GM18511 (cell line): ENCODE measurements around the gene ARHGEF3.

ENCODE experiments used
- ATAC-seq: cut with Tn5 transposase; IDR thresholded peaks from one replicate; pipeline ENCODE4 v1.9.1; 2021; ENCODE audit warnings: mild to moderate bottlenecking, moderate library complexity; ENCODE audit not compliant: unreplicated experiment

ARHGEF3 gene

GRCh38 chr3:56796202-56796601 is 5.5 kb downstream of the ARHGEF3 start:
- no peak for ATAC-seq

DNA sequence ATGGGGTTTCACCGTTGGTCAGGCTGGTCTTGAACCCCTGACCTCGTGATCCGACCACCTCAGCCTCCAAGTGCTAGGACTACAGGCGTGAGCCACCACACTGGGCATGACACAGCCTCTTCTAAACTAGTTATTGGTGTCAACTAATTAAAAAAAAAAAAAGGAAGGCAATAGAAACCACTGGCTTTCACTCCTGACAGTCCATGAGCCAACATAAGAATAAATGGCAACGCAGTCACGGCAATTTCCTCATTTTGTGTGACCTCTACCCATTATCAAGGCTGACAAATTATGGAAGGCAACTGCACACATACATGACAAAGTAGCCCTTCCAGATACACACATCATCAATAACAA is 5.9 kb downstream of the ARHGEF3 start:
- ATAC-seq = no peak

DNA sequence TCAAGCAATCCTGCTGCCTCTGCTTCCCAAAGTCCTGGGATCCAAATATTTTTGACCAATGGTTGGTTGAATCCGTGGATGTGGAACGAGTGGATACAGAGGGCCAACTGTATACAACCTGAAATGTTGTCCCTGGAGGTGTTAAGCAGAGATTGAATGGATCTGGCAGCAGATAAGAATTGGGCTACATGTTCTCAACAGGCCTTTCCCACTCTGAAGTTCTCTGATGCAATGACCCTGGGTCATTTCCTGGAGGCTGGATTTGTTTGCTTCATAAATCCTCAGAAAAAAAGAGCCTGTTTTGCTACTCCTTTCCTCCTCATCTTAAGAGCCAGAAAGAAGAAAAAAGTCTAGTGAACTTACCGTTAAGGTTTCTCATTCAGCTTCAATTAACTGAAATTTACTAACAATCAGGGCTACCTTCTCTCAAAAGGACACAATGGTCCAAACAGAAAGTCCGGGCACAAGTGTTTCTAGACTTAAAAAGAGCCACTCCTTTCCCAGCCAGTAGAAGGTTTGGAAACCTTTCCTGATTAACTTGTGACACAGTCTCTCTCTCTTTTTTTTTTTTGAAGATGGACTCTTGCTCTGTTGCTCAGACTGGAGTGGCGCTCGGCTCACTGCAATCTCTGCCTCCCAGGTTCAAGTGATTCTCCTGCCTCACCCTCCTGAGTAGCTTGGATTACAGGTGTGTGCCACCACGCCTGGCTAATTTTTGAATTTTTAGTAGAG is 6.5 kb downstream of the ARHGEF3 start:
- ATAC-seq = no peak

DNA sequence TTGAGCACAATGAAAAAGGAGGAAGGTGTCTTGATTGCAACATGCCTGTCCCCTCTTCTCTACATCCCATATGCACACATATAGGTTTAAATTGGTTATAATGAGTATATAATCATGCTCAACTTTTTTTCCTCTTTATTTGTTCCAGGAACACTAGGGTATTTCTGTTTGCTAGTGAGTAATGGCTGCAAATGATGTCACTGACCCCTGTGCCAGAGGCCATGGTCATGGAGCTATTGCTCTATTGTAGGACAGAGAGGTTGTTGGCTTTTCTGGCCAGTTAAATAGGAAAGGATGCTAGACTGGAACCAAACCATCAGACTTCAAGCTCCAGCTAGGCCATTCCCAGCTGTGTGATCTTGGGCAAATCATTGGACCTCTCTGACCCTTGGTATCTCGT is 9.6 kb downstream of the ARHGEF3 start:
- ATAC-seq = no peak

GRCh38 chr3:56790016-56790821 is 11.5 kb downstream of the ARHGEF3 start:
- no peak for ATAC-seq

DNA sequence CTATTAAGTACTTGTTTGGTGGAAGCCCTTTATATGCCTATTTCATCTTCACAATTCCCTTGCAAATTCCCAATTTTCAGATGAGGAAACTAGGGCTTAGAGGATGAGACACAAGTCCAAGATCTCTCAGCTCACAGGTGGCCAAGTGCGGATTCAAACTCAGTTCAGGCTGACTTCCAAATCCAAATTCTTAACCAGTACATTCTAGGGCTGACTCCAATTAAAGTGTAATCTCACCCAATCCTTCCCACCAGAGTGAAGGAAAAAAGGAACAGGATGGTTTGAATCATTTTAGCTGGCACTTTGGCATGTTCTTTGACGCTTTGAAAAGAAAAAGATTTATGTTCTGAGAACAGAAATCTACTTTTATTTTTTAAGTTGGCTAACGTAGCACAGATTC is 12.7 kb downstream of the ARHGEF3 start:
- ATAC-seq = no peak

DNA sequence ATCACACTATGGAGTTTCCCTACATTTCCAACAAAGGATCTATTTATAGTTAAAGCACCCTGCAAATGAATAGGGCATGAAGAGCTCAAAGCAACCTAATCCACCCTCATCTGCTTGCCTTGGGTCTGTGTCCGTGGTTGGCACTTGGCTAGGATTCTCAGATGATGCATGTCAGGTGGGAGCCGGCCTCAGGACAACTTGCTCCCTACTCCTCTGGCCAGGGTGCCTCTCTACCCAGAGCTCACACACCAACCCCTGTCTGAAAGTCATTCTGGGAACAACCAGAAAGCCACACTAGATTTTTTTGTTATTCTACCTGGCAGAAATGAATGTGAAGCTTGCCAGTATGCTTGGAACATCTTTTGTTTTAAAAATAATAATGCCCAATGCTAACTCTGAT is 13.2 kb downstream of the ARHGEF3 start:
- ATAC-seq = no peak

DNA sequence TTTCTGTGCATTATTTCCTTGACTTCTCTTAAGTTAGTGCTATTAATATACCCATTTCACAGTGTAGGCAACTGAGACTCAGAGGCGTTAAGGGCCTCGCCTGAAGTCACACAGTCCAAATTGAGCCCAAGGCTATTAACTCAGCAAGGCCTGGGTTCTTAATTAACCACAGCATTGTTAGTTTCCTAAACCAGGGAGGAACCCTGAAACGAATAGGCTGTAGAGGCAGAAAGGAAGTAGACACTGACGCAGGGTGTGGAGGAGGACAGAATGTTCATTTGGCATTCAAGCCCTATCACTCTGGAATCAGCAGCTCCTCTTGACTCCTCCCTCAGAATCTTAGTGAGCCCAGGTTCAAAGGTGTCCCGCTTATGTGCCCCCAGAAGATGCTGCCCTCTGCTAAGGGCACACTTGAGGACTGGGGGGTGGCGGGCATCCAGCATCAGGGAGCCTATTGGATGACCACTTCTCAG is 13.9 kb downstream of the ARHGEF3 start:
- no peak for ATAC-seq

- ATAC-seq = no peak
These were observed 14.4 kb downstream of the ARHGEF3 start for GRCh38 chr3:56787258-56787775.

DNA sequence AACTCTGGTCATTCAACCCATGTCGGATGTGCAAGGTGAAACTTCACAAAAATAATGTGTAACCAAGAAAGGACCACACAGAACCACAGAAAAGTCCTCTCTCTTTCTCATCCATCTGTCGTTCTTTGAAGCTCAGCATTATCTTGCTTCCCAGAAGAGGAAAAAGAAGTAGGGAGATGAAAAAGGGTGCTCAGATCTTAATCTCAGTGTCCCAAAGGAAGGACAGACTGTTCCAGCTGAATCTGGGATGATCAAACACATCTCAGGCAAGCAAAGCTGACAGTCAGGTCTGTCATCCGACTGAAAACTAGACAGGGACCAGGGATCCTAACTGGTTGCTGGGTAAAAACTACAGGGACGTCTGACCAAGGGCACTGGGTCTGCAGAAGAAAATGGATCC is 16.2 kb downstream of the ARHGEF3 start:
- no peak for ATAC-seq

- ATAC-seq = no peak
These were observed 17.2 kb downstream of the ARHGEF3 start for GRCh38 chr3:56784448-56785001.

DNA sequence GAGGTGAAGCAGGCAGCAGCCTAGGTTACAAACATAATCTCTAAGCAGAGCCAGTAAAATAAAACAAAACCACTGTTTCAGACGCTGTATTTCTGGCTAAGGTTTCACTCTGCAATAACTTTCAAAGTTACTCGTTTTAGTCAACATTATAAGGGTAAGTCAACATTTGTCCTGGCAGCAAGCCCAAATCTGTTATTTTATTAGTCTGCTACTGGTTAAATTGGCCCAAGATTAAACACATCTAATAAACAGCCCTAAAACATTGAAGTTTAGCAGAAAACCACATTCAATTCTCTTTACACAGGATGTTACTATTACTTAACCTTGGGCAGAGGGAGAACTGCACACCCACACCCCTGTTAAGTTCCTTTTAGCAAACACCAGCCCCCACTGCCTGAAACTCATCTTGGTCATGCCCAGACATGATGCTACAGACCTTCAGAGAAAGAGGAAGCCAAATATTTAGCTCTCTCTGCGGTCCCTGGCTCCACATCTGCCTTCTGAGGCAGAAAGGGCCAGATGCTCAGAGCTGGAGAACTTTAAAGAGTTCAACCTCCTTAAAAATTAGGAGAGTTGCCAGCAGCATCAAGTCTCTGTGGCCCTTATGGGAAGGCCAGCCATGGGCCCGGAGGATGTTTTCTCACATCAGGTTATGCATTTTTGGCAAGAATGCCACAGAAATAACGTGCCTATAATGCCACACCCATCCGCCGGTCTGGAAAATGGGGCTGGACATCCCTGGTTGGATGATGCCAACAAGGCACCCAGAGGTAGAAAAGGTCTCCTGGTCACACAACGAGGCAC is 17.9 kb downstream of the ARHGEF3 start:
- peak; percentile 98 for ATAC-seq

DNA sequence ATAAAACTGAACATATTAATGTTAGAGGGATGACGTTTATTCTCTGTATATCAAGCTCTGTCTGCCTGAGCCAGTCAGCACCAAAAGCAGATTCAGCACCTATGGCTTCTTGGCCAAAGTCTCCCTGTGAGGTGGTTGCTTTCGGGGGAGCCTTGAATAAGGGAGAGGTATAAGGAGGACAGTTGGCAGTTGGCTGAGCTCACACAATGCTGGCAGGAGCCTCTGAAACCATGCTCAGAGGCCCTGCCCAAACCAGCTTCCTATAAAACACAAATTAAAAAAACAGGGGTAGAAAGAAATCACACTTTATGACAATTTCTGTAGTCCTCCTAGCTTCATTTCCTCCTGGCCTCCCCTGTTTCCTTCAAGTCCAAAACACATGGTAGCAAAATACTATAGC is 18.8 kb downstream of the ARHGEF3 start:
- no peak for ATAC-seq

- ATAC-seq = no peak
These were observed 19.5 kb downstream of the ARHGEF3 start for GRCh38 chr3:56782215-56782614.

DNA sequence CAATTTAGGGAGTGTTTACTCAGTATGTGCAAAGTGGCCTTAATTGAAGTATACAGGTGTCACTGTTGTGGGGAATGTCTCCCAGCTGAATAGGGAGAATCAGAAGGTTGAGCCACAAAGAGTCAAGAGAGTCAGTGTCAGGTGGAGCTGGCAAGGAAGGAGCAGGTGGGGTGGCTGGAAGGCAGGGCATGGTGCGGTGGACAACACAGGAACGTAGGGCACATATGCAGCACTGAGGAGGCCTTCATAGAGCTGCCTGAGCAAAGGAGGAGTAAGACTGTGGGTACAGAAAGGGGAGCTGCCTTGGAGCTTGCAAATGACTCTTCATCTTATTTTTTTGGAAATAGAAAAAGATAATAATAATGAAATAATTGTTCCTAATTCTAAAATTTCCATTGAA is 20.0 kb downstream of the ARHGEF3 start:
- ATAC-seq = no peak

- ATAC-seq = no peak
These were observed 20.8 kb downstream of the ARHGEF3 start for GRCh38 chr3:56780936-56781335.

- ATAC-seq = no peak
These were observed 22.9 kb downstream of the ARHGEF3 start for GRCh38 chr3:56778893-56779292.

- ATAC-seq = no peak
These were observed 25.2 kb downstream of the ARHGEF3 start for GRCh38 chr3:56776556-56776950.

DNA sequence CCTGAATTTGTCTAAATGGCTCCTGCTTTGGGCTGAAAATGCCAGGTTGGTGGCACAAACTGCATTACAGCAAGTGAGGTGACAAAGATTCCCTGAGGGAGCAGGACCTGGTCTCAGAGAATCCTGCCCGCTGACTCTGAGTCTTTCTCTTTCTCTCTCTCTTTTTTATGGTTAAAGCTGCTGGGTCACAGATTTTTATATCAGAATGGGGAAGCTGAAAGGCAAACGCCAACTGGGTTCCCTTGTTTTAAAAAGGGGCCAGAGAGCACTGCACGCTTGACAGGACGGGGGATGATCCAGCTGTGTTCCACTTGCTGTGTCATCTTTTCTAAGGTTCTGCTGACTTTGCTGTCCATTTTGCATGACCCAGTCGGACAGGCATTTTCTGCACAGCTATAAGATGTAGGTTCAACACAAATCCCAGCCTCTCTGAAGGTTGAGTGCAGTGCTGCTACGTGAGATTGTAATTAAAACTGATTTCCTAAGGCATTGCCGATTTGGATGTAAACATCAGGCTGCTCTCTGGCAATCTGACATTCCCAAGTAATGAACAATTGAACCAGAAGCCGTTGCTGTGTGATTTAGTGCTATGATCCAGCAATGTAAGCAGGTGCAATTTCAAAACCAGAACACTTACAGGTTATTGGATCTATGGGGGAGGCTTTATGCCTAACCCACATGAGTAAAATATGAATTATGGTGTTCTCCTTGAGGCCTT is 25.8 kb downstream of the ARHGEF3 start:
- no peak for ATAC-seq

- no peak for ATAC-seq
These were observed 26.3 kb downstream of the ARHGEF3 start for GRCh38 chr3:56775445-56775837.
